HL-60 (cell line): Measurements from ENCODE around the gene PACRG.

ENCODE experiments used
- CTCF ChIP-seq: IDR thresholded peaks from one replicate; pipeline ENCODE4 v1.5.1; 2011; ENCODE audit warnings: low read length, control low read depth, inconsistent platforms; ENCODE audit not compliant: insufficient read depth
- POLR2AphosphoS5 ChIP-seq: IDR thresholded peaks from 2 replicates; pipeline ENCODE4 v1.6.1; 2012; ENCODE audit warnings: low read depth

GRCh38 chr6:163240556-163240955 is 512.8 kb downstream of the PACRG start:
- TF ChIP-seq CTCF: no peak
- TF ChIP-seq POLR2AphosphoS5: no peak
